Esophagus (tissue), 2 donors: ENCODE data around the gene TTLL7. TPM values are rescaled to one million over a fixed set of nuclear protein-coding genes. Genes with fewer than 3 reads are reported as not detected.
A peak's percentile ranks its signal among the peaks of the same experiment; 100 is the strongest.

Experiments used
- H3K27ac ChIP-seq, 2 donors: one replicate each; pipeline ENCODE4 v1.5.1; 2013; ENCODE audit warnings: low read depth in 2 of 2, mild to moderate bottlenecking in 2 of 2, inconsistent platforms in 1 of 2, low read length in 1 of 2, moderate library complexity in 1 of 2
- H3K27me3 ChIP-seq, 2 donors: one replicate each; pipeline ENCODE4 v1.6.1; 2013; ENCODE audit warnings: low read length in 2 of 2, control low read depth in 1 of 2, mild to moderate bottlenecking in 1 of 2; ENCODE audit not compliant: insufficient read depth in 2 of 2, control insufficient read depth in 1 of 2
- H3K36me3 ChIP-seq, 2 donors: one replicate each; pipeline ENCODE4 v1.6.1; 2013; ENCODE audit warnings: low read length in 1 of 2; ENCODE audit not compliant: control insufficient read depth in 2 of 2, insufficient read depth in 2 of 2
- H3K4me1 ChIP-seq, 2 donors: one replicate each; pipeline ENCODE4 v1.6.1; 2013; ENCODE audit warnings: low read length in 1 of 2; ENCODE audit not compliant: control insufficient read depth in 2 of 2, insufficient read depth in 2 of 2
- H3K4me3 ChIP-seq, 2 donors: one replicate each; pipeline ENCODE4 v1.5.1; 2013; ENCODE audit warnings: low read length in 2 of 2, mild to moderate bottlenecking in 2 of 2, low read depth in 1 of 2, moderate library complexity in 1 of 2
- H3K9me3 ChIP-seq, 2 donors: one replicate each; pipeline ENCODE4 v1.6.1; 2013; ENCODE audit warnings: mild to moderate bottlenecking in 2 of 2, low read depth in 1 of 2, low read length in 1 of 2, moderate library complexity in 1 of 2; ENCODE audit not compliant: control insufficient read depth in 2 of 2, insufficient read depth in 1 of 2
- WGBS, 2 donors: extraction: QIAGEN DNeasy Blood & Tissue Kit; methylation state at CpG; one replicate each; pipeline ENCODE4 v1.1.7; 2013; 5-methylcytosine and 5-hydroxymethylcytosine counted together
- polyA plus RNA-seq, 2 donors: library from polyadenylated mRNA; stranded (reverse); fragments of 200-250 nt; gene quantifications; one replicate each; pipeline ENCODE4 v1.2.3, GENCODE V29; 2013
- donor health status: healthy with polysubstance abuse.
- donor health status: Bipolar disorder and iron deficiency.

TTLL7 gene
- polyA plus RNA-seq, 2 donors, result 1.6 to 3.6 TPM

DNA sequence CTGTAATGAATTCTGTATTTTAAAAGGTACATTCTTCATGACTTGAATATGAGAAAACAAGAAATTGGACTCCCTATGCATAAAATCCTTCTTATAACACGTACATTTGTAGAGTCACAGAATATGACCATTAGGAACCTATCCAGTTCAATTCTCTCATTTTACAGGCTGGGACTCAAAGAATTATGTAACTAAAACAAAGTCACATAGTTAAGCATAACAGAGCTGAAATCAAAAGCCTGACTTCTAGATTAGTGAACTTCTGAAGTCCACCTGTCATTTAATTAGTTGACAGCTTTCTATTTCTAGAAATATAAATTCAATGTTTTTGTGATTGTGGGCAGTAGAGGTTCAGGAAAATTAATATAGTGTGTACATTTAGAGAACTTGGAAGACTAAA is 20.3 kb upstream of the TTLL7 start:
- no peaks in the 10 kb centered on the region for H3K27me3 ChIP-seq
- H3K4me1 ChIP-seq, result no peaks in the 10 kb centered on the region
- 68 to 76% methylated on average over 1 of the region's 1 CpG for WGBS, 2 donors
- H3K27ac ChIP-seq, result no peak overlapping the region
- no peaks in the 10 kb centered on the region for H3K36me3 ChIP-seq
- no peaks in the 10 kb centered on the region for H3K9me3 ChIP-seq
- no peak overlapping the region for H3K4me3 ChIP-seq

DNA sequence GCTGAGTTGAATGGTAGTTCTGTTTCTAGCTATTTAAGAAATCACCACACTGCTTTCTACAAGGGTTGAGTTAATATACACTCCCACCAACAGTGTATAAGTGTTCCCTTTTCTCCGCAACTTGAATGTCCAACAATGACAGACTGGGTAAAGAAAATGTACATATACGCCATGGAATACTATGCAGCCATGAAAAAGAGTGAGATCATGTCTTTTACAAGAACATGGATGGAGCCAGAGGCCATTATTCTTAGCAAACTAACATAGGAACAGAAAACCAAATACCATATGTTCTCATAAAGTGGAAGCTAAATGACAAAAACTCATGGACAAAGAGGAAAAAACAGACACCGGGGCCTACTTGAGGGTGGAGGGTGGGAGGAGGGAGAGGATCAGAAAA is 14.8 kb upstream of the TTLL7 start:
- WGBS, 2 donors, result 96 to 98% methylated on average over 3 of the region's 3 CpGs

DNA sequence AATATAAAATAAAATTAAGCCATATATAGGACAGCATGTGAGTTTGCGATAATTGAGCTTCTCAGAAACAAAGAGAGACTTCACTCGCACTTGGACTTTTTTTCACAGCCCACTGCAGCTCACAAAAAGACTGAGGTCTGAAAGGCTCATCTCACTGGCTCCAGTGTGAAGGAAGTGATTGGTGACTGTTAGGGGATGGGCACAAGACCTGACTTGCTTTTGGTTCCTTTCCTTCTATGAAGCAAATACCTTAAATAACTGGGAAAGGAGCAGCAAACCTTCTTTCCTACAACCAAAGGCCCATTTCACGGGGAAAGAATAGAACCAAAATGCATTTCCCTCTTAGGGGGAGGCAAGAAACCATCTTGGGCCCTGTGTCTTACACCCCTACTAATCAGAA is 13.1 kb upstream of the TTLL7 start:
- peaks cover 2 to 3% of the 10 kb centered on the region in 2 donors for H3K4me1 ChIP-seq
- no peak overlapping the region for H3K4me3 ChIP-seq
- H3K9me3 ChIP-seq, result no peaks in the 10 kb centered on the region
- 73 to 74% methylated on average over 3 of the region's 3 CpGs for WGBS, 2 donors
- no peaks in the 10 kb centered on the region for H3K36me3 ChIP-seq
- no peak overlapping the region for H3K27ac ChIP-seq
- H3K27me3 ChIP-seq, result no peaks in the 10 kb centered on the region

More for the DNA sequence above, 14.8 kb upstream of the TTLL7 start:
- no peaks in the 10 kb centered on the region for H3K27me3 ChIP-seq
- H3K36me3 ChIP-seq, result no peaks in the 10 kb centered on the region
- H3K9me3 ChIP-seq, result no peaks in the 10 kb centered on the region
- H3K4me3 ChIP-seq, result no peak overlapping the region
- no peak overlapping the region for H3K27ac ChIP-seq
- peaks cover 2 to 3% of the 10 kb centered on the region in 2 donors for H3K4me1 ChIP-seq

DNA sequence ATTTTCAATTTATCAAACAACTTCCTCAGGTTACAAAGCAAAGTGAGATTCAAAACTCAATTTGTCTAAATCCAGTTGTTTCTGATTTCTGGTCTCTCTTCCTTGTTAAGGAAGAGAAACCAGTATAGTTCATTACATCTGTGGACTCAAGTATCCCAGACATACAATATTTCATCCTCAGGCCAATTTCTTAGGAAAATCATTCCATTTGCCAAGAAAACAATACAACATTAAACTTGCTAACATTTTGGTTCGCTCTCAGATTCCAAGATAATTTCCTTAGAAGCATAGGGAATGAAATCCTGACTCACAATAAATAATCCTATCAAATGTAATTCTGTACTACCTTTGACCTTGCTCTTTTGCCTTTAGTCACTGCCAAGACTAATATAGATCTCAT is 11.2 kb upstream of the TTLL7 start:
- Histone ChIP-seq H3K36me3 (no peaks in the 10 kb centered on the region), H3K4me3 (no peak overlapping the region), H3K9me3 (no peaks in the 10 kb centered on the region), H3K27me3 (no peaks in the 10 kb centered on the region), H3K27ac (no peak overlapping the region), H3K4me1 (peaks cover 2 to 3% of the 10 kb centered on the region in 2 donors)
- WGBS, 2 donors, result 66 to 83% methylated on average over 1 of the region's 1 CpG

DNA sequence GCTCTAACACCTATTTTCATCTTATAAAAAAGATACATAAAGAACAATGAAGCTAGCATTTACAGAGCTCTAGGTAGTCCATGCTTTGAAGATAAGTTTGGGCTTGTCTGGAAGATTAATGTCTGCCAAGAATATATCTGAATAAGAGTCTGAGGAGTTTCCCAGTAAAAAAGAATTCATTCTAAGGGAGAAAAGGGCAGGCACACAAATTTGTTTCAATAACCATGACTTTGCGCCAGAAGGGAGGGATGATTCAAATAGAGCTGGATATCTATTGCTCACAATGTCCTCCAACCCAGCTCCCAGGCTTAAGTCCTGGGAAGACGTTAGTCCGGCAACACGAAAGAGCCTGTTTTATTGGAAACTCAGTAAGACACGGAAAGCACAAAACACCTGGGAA is 9.7 kb upstream of the TTLL7 start:
- H3K9me3 ChIP-seq, result no peaks in the 10 kb centered on the region
- no peak overlapping the region for H3K27ac ChIP-seq
- H3K27me3 ChIP-seq, result no peaks in the 10 kb centered on the region
- no peaks in the 10 kb centered on the region for H3K36me3 ChIP-seq
- no peak overlapping the region for H3K4me3 ChIP-seq
- H3K4me1 ChIP-seq, result peaks cover 2 to 3% of the 10 kb centered on the region in 2 donors
- 53 to 66% methylated on average over 5 of the region's 5 CpGs for WGBS, 2 donors

DNA sequence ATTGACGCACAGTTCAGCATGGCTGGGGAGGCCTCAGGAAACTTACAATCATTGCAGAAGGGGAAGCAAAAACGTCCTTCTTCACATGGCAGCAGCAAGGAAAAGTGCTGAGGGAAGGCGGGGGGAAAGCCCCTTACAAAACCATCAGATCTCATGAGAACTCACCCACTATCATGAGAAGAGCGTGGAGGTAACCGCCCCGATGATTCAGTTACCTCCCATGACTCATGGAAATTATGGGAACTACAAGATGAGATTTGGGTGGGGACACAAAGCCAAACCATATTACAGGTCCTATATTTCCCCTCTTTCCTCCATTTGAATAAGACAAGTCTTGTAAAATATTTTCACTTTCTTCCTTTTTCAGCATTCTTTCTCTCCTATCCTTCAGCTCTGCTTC is 7.7 kb upstream of the TTLL7 start:
- Histone ChIP-seq H3K9me3 (no peaks in the 10 kb centered on the region), H3K4me3 (no peak overlapping the region), H3K27me3 (no peaks in the 10 kb centered on the region), H3K4me1 (no peaks in the 10 kb centered on the region), H3K36me3 (no peaks in the 10 kb centered on the region), H3K27ac (no peak overlapping the region)
- 82 to 90% methylated on average over 6 of the region's 6 CpGs for WGBS, 2 donors

DNA sequence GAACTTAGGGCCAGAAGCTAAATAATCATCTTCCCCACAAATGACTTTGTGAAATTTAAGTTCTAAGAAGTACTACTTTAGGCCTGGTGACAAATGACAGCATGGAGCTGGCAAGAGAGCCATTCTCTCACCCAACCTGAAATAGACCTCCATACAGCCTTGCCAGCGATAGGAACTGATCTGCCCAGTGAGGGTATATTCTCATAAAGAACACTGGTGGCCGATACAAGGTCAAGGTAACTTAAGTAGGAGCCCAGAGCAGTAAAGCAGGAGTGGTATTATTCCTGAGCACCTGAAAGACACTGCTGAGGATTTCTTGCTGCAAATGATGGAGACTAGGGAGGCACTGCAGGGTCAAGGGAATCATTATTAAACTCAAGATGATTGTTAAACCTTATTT is 2.6 kb upstream of the TTLL7 start:
- WGBS, 2 donors, result 92 to 100% methylated on average over 2 of the region's 2 CpGs

DNA sequence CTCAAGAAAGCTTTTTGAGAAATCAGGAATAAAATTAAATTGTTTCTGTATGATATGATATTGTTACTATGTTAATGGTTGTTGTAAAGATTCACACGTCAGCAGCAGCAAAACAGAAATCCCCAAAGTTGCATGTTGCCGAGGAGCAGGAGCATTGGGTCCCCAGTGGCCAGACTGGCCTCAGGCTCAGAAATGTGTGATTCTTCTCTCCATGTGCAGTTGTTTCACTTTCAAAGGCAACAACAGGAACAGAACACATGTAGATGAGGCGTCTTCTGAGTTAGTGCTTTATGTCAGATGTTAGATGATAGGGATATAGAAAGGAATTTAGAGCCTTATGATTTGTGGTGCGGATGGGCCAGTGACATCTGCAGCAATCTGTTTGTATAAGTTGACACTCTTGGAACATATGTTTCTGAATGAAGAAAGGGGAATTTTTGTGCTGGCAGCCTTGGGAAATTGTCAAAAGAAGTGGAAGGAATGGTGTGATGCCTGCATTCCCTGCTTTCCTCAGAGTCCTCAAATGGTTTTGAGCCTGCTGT is 2.1 kb upstream of the TTLL7 start:
- Histone ChIP-seq H3K36me3 (no peaks in the 10 kb centered on the region), H3K4me3 (no peak overlapping the region), H3K9me3 (no peaks in the 10 kb centered on the region), H3K4me1 (no peaks in the 10 kb centered on the region), H3K27me3 (peaks cover 0 to 3% of the 10 kb centered on the region in 2 donors), H3K27ac (no peak overlapping the region)
- 81 to 87% methylated on average over 4 of the region's 4 CpGs for WGBS, 2 donors

More for the DNA sequence above, 2.6 kb upstream of the TTLL7 start:
- H3K9me3 ChIP-seq, result no peaks in the 10 kb centered on the region
- H3K36me3 ChIP-seq, result no peaks in the 10 kb centered on the region
- H3K27me3 ChIP-seq, result peaks cover 0 to 3% of the 10 kb centered on the region in 2 donors
- H3K4me1 ChIP-seq, result no peaks in the 10 kb centered on the region
- H3K27ac ChIP-seq, result no peak overlapping the region
- no peak overlapping the region for H3K4me3 ChIP-seq

DNA sequence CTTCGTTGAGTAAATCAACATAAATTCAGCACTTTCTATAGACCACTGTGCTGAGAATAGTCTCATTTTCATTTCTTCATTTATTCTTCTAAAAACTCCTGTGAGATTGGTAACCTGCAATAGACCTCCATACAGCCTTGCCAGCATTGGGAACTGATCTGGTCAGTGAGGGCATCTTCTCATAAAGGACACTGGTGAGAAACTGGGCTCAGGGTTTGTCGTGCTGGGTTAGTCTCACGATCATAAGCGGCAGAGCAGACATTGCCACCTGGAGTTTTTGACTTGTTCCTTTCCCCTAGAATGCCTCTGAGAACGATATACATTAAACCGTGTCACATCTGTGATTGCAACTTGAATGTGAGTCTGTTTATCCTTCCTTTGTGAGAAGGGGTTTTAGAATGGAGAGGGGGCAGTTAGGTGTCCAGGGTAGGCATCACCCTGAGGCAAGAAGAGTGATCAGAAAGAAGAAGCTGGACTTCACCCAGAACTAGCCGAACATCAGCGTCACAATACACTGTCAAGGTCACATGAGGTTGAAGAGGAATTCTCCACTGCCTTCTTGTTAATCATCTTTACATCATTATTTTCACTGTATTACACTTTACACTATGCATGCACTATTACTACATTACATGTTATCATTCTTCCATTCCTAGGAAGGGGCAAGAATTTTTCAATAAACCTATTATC is 1.4 kb upstream of the TTLL7 start:
- Histone ChIP-seq H3K36me3 (no peaks in the 10 kb centered on the region), H3K4me3 (no peak overlapping the region), H3K27ac (no peak overlapping the region), H3K4me1 (no peaks in the 10 kb centered on the region), H3K27me3 (peaks cover 0 to 3% of the 10 kb centered on the region in 2 donors), H3K9me3 (no peaks in the 10 kb centered on the region)
- WGBS, 2 donors, result 83 to 89% methylated on average over 8 of the region's 8 CpGs

DNA sequence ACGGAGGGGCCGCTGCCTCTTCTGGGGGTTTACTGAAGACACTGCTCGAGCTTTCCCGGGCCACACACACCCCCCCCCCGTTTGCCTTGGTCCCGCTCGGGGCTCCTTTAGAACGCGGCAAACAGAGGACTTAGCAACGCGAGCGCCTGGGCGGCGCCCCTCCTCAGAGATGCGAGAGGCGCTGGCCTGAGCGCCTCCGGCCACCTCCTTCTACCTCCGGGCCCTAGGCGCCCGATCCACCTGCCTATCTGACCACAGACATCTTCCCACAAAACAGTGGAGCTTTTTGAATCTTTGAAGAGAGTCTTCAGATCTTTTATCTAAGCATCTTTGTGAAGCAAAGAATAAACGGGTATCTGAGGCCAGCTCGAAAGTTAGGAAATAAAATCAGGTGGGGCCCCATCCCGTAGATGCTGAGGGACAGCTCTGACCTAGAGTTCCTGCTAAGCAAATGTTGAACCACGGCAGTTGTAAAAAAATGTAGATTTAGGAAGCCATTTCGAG is 436 bp upstream of the TTLL7 start:
- H3K4me1 ChIP-seq, result no peaks in the 10 kb centered on the region
- H3K36me3 ChIP-seq, result no peaks in the 10 kb centered on the region
- peak overlapping the region; percentile 69 to 76 for H3K4me3 ChIP-seq
- no peaks in the 10 kb centered on the region for H3K9me3 ChIP-seq
- 1 to 2% methylated on average over 24 to 26 of the region's 26 CpGs for WGBS, 2 donors
- H3K27me3 ChIP-seq, result peaks cover 0 to 3% of the 10 kb centered on the region in 2 donors
- peak overlapping the region; percentile 36 to 77 for H3K27ac ChIP-seq
